C4-2B (cell line): ENCODE data around the gene EOLA1.
"Not testable (repeated sequence)": the region's sequence is repeated elsewhere in the genome, so short reads cannot be mapped to it uniquely, and the experiment has no call there.

ENCODE experiments used
- CTCF ChIP-seq: fragments of 450-650 bp; conservative IDR thresholded peaks from 2 replicates; pipeline ENCODE4 v1.5.1; 2017; ENCODE audit warnings: mild to moderate bottlenecking
- ZFX ChIP-seq: fragments of 450-650 bp; IDR thresholded peaks from 2 replicates; pipeline ENCODE4 v1.6.1; 2017

DNA sequence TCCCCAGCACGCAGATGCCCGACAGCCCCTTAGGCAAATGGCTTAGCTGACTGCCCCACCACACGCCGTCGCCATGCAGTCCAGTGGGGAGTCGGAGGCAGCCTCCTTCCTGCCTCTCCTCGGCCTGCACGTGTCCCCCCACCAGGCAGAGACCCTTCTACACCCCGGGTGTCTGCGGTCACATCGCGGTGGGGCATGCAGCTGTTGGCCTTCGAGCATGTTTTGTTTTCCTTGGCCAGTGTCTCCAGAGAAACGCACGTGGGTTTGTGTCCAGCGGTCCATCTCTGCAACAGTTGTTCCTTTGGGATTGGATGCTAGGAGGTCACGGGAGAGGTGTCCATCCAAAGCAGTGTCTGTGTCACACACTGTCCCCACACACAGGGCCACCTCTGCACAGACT is 54.4 kb downstream of the EOLA1 start, which contains the start of gene HSFX2:
- TF ChIP-seq CTCF, ZFX: not testable (repeated sequence)
